ENCODE measurements around the gene CFAP74. TPM values are rescaled to one million over a fixed set of nuclear protein-coding genes. Genes with fewer than 3 reads are reported as not detected.

Gene CFAP74
- total RNA-seq, 3 donors from 2014 or later (not counting 1 experiment from before 2014, with no cell fraction given) = not detected

GRCh38 chr1:1959459-1959839, 44.1 kb downstream of the CFAP74 start:
- no peaks in the 10 kb centered on the region for H3K27me3 ChIP-seq (ENCODE audit: control insufficient read depth, insufficient read depth, low read length)
- H3K27ac Mint-ChIP-seq = no peak overlapping the region
- intact Hi-C loops (cut with micrococcal nuclease) = no loop called here
- H3K36me3 Mint-ChIP-seq = no peaks in the 10 kb centered on the region
- peaks cover 16 to 20% of the 10 kb centered on the region in 2 donors for H3K27me3 Mint-ChIP-seq (ENCODE audit: low read depth in 2 of 2)
- H3K9me3 Mint-ChIP-seq = peaks cover 0 to 2% of the 10 kb centered on the region in 2 donors
- WGBS (ENCODE audit: insufficient coverage) = 86% methylated on average over 12 of the region's 12 CpGs
- peaks cover 0 to 6% of the 10 kb centered on the region in 2 donors for H3K4me1 Mint-ChIP-seq
- no peak for TF ChIP-seq CTCF (IDR thresholded peaks at IDR 0.05)
- H3K4me3 Mint-ChIP-seq = no peak overlapping the region
- H3K27ac ChIP-seq (ENCODE audit: low read length) = no peak overlapping the region
- DNase-seq (no peak), ATAC-seq (no peak)
- no peak overlapping the region for H3K4me3 ChIP-seq (ENCODE audit: low read length)
- H3K36me3 ChIP-seq (ENCODE audit: control insufficient read depth, insufficient read depth, low read length) = no peaks in the 10 kb centered on the region
- peaks cover 8% of the 10 kb centered on the region for H3K9me3 ChIP-seq (ENCODE audit: control insufficient read depth, insufficient read depth, low read length)
- peaks cover 6% of the 10 kb centered on the region for H3K4me1 ChIP-seq (ENCODE audit: control insufficient read depth, insufficient read depth, low read length)

GRCh38 chr1:1958071-1958541, 45.5 kb downstream of the CFAP74 start:
- no peaks in the 10 kb centered on the region for H3K36me3 ChIP-seq (ENCODE audit: control insufficient read depth, insufficient read depth, low read length)
- DNase-seq (no peak), ATAC-seq (no peak)
- no peaks in the 10 kb centered on the region for H3K36me3 Mint-ChIP-seq
- peaks cover 0 to 2% of the 10 kb centered on the region in 2 donors for H3K9me3 Mint-ChIP-seq
- no peaks in the 10 kb centered on the region for H3K27me3 ChIP-seq (ENCODE audit: control insufficient read depth, insufficient read depth, low read length)
- no peak for TF ChIP-seq CTCF (IDR thresholded peaks at IDR 0.05)
- H3K27ac ChIP-seq (ENCODE audit: low read length) = no peak overlapping the region
- peaks cover 16 to 20% of the 10 kb centered on the region in 2 donors for H3K27me3 Mint-ChIP-seq (ENCODE audit: low read depth in 2 of 2)
- H3K4me1 ChIP-seq (ENCODE audit: control insufficient read depth, insufficient read depth, low read length) = peaks cover 6% of the 10 kb centered on the region
- no peak overlapping the region for H3K4me3 Mint-ChIP-seq
- peaks cover 8% of the 10 kb centered on the region for H3K9me3 ChIP-seq (ENCODE audit: control insufficient read depth, insufficient read depth, low read length)
- intact Hi-C loops (cut with micrococcal nuclease) = no loop called here
- no peak overlapping the region for H3K4me3 ChIP-seq (ENCODE audit: low read length)
- WGBS (ENCODE audit: insufficient coverage) = 71% methylated on average over 29 of the region's 29 CpGs
- H3K27ac Mint-ChIP-seq = no peak overlapping the region
- H3K4me1 Mint-ChIP-seq = peaks cover 0 to 6% of the 10 kb centered on the region in 2 donors

GRCh38 chr1:1957533-1957961, 46.0 kb downstream of the CFAP74 start:
- no peak overlapping the region for H3K27ac Mint-ChIP-seq
- Histone ChIP-seq H3K36me3 (ENCODE audit: control insufficient read depth, insufficient read depth, low read length) (no peaks in the 10 kb centered on the region), H3K4me1 (ENCODE audit: control insufficient read depth, insufficient read depth, low read length) (peaks cover 6% of the 10 kb centered on the region), H3K4me3 (ENCODE audit: low read length) (no peak overlapping the region), H3K27me3 (ENCODE audit: control insufficient read depth, insufficient read depth, low read length) (no peaks in the 10 kb centered on the region), H3K27ac (ENCODE audit: low read length) (no peak overlapping the region), H3K9me3 (ENCODE audit: control insufficient read depth, insufficient read depth, low read length) (peaks cover 8% of the 10 kb centered on the region)
- no peak for DNase-seq
- H3K4me3 Mint-ChIP-seq = no peak overlapping the region
- TF ChIP-seq CTCF (IDR thresholded peaks at IDR 0.05) = no peak
- peaks cover 0 to 2% of the 10 kb centered on the region in 2 donors for H3K9me3 Mint-ChIP-seq
- intact Hi-C loops (cut with micrococcal nuclease) = no loop called here
- peaks cover 0 to 6% of the 10 kb centered on the region in 2 donors for H3K4me1 Mint-ChIP-seq
- peaks cover 16 to 20% of the 10 kb centered on the region in 2 donors for H3K27me3 Mint-ChIP-seq (ENCODE audit: low read depth in 2 of 2)
- H3K36me3 Mint-ChIP-seq = no peaks in the 10 kb centered on the region
- no peak for ATAC-seq
- 88% methylated on average over 22 of the region's 22 CpGs for WGBS (ENCODE audit: insufficient coverage)
